Heart left ventricle (tissue), 16 donors: ENCODE measurements around the gene DRC1. TPM values are rescaled to one million over a fixed set of nuclear protein-coding genes. Genes with fewer than 3 reads are reported as not detected.

Source experiments
- ATAC-seq, 4 donors: fragments of 200-7000 bp; cut with Tn5 transposase; one replicate each; pipeline ENCODE4 v1.9.1; 2020 to 2022; ENCODE audit warnings: moderate library complexity in 4 of 4, mild to moderate bottlenecking in 3 of 4, moderate number of reproducible peaks in 1 of 4
- DNase-seq, 5 donors: peaks; one replicate each; pipeline ENCODE4 v3.0.0-alpha.2; 2020
- H3K27ac ChIP-seq, 12 donors: fragments of 200-600 bp; sonication (generic) in 4 of 12; one replicate each; pipeline versions ENCODE4 v1.5.0 to v1.8.0; 2016 to 2022; ENCODE audit warnings: mild to moderate bottlenecking in 2 of 12
- H3K27me3 ChIP-seq, 9 donors: fragments of 200-600 bp; sonication (generic) in 2 of 9; one replicate each; pipeline versions ENCODE4 v1.5.1 to v1.8.0; 2016 to 2022; ENCODE audit warnings: mild to moderate bottlenecking in 3 of 9
- H3K36me3 ChIP-seq, 9 donors: fragments of 200-600 bp; sonication (generic) in 2 of 9; one replicate each; pipeline versions ENCODE4 v1.5.0 to v1.8.0; 2018 to 2022; ENCODE audit warnings: mild to moderate bottlenecking in 2 of 9
- H3K4me1 ChIP-seq, 12 donors: fragments of 200-600 bp; sonication (generic) in 4 of 12; one replicate each; pipeline versions ENCODE4 v1.5.0 to v1.8.0; 2016 to 2022; ENCODE audit warnings: mild to moderate bottlenecking in 3 of 12
- H3K4me3 ChIP-seq, 12 donors: fragments of 200-600 bp; sonication (generic) in 4 of 12; one replicate each; pipeline versions ENCODE4 v1.5.0 to v1.8.0; 2017 to 2022; ENCODE audit warnings: mild to moderate bottlenecking in 9 of 12, moderate library complexity in 4 of 12
- H3K9me3 ChIP-seq, 12 donors: fragments of 200-600 bp; sonication (generic) in 4 of 12; one replicate each; pipeline versions ENCODE4 v1.5.0 to v1.8.0; 2016 to 2022; ENCODE audit warnings: mild to moderate bottlenecking in 1 of 12
- CTCF ChIP-seq, 12 donors: fragments of 200-600 bp; sonication (generic) in 4 of 12; IDR thresholded peaks; one replicate each; pipeline versions ENCODE4 v1.5.0 to v1.8.0; 2018 to 2022; ENCODE audit warnings: antibody characterized with exemption in 12 of 12, mild to moderate bottlenecking in 5 of 12
- POLR2A ChIP-seq, 2 donors: fragments of 450-650 bp; IDR thresholded peaks; one replicate each; pipeline ENCODE4 v1.6.1; 2017; ENCODE audit warnings: antibody characterized with exemption in 2 of 2, mild to moderate bottlenecking in 2 of 2, moderate library complexity in 2 of 2
- WGBS, 4 donors: extraction: QIAGEN DNeasy Blood & Tissue Kit in 2 of 4; methylation state at CpG; one replicate each; pipeline versions ENCODE4 v1.1.5 to v1.1.7; 2013 to 2018; 5-methylcytosine and 5-hydroxymethylcytosine counted together
- intact Hi-C, 10 donors: fragments of 100-400 bp; cut with DNase I; formaldehyde crosslinking; loops; one replicate each; pipeline versions ENCODE4 v1.11.1 to v1.14.2; 2022
- polyA plus RNA-seq, 2 donors: library from polyadenylated mRNA; stranded (reverse); fragments of 200-250 nt; gene quantifications; one replicate each; pipeline ENCODE4 v1.2.3, GENCODE V29; 2013
- total RNA-seq, 9 donors: library from RNA; depleted of rRNA in 2 of 9; stranded (reverse); fragments of >200 nt in 2 of 9; fragmentation: NEBNext Ultra II Directional in 3 of 9; extraction: Animal tissue kit (Norgen Biotek cat#: 25700) in 3 of 9; gene quantifications; one replicate each; pipeline versions ENCODE4 v1.1.0 to v1.2.4, GENCODE V29; 2016 to 2023
- donor health status: ischemic (EF 13 %, LVEDD 7.1; RV severe dilation, severe dysfunction).
- donor health status: healthy with polysubstance abuse.
- donor health status: DM: no; HTN: yes; CAD: no.
- donor health status: DM: no; HTN: no; CAD: no.
- donor health status: ischemic (EF 25% LVEDD 6.9; RV normal size, moderate dysfunction).
- donor health status: ischemic (EF 25% LVEDD 5.7; RV mildly dilated, moderate dysfunction).
- donor health status: healthy.
- donor health status: DM: yes; HTN: yes; CAD: no.
- donor health status: ischemic (EF 35%, LVEDD 5.7; RV mildly dilated, moderate dysfunction).
- donor health status: nonischemic (EF 11% LVEDD 7.7; RV severe dilation, severe dysfunction).
- donor health status: DM: yes; HTN: yes; CAD: no.
- donor health status: PGD.
- donor health status: ischemic (EF 29% LVEDD 5.4; RV normal size, mild dysfunction).
- donor health status: nonischemic (EF 23%, LVEDD 6.1; RV moderate dilation, normal function).

The DRC1 gene
- total and polyA plus RNA-seq, 11 donors, result 0.15 to 0.73 (median 0.44) TPM; not detected in 8

GRCh38 chr2:26376799-26377198 lies 24.9 kb upstream of the DRC1 start:
- ATAC-seq (no peak), DNase-seq (no peak)
- Histone ChIP-seq H3K27me3 (no peaks in the 10 kb centered on the region), H3K4me3 (no peak overlapping the region), H3K4me1 (no peaks in the 10 kb centered on the region), H3K27ac (no peak overlapping the region), H3K9me3 (no peaks in the 10 kb centered on the region), H3K36me3 (peaks cover 0 to 91% (median 48%) of the 10 kb centered on the region in 9 donors)
- TF ChIP-seq POLR2A (IDR thresholded peaks at IDR 0.05) (no peak), CTCF (IDR thresholded peaks at IDR 0.05) (no peak)
- intact Hi-C loops, result no loop called here
- 93 to 100% (median 94%) methylated on average over 1 of the region's 1 CpG for whole genome bisulfite sequencing, 4 donors

- 83 to 92% (median 88%) methylated on average over 2 of the region's 2 CpGs for WGBS, 4 donors
- Histone ChIP-seq H3K36me3 (peaks cover 0 to 72% (median 42%) of the 10 kb centered on the region in 9 donors), H3K9me3 (no peaks in the 10 kb centered on the region), H3K27ac (no peak overlapping the region), H3K4me3 (no peak overlapping the region), H3K4me1 (peaks cover 0 to 4% (median 0%) of the 10 kb centered on the region in 12 donors), H3K27me3 (no peaks in the 10 kb centered on the region)
- no peak for ATAC-seq
- DNase-seq, result no peak
- no peak for TF ChIP-seq POLR2A (IDR thresholded peaks at IDR 0.05)
- TF ChIP-seq CTCF (IDR thresholded peaks at IDR 0.05), result no peak
- intact Hi-C loops, result no loop called here
Observed at GRCh38 chr2:26380281-26380680, 21.4 kb upstream of the DRC1 start.

- Histone ChIP-seq H3K4me1 (peaks cover 0 to 4% (median 0%) of the 10 kb centered on the region in 12 donors), H3K36me3 (peaks cover 0 to 72% (median 45%) of the 10 kb centered on the region in 9 donors), H3K27me3 (no peaks in the 10 kb centered on the region), H3K9me3 (no peaks in the 10 kb centered on the region), H3K4me3 (no peak overlapping the region), H3K27ac (no peak overlapping the region)
- no peak for DNase-seq
- intact Hi-C loops, result no loop called here
- TF ChIP-seq POLR2A (IDR thresholded peaks at IDR 0.05), result no peak
- TF ChIP-seq CTCF (IDR thresholded peaks at IDR 0.05), result no peak
- peak in 2 of 4 donors; percentile 30 to 52 for ATAC-seq
- 89 to 96% (median 92%) methylated on average over 3 of the region's 3 CpGs for WGBS, 4 donors
Observed at GRCh38 chr2:26382564-26382963, 19.2 kb upstream of the DRC1 start.

- Histone ChIP-seq H3K36me3 (peaks cover 0 to 73% (median 49%) of the 10 kb centered on the region in 9 donors), H3K27me3 (no peaks in the 10 kb centered on the region), H3K9me3 (no peaks in the 10 kb centered on the region), H3K27ac (no peak overlapping the region), H3K4me3 (no peak overlapping the region), H3K4me1 (peaks cover 0 to 4% (median 0%) of the 10 kb centered on the region in 12 donors)
- no peak for DNase-seq
- intact Hi-C loops, result no loop called here
- ATAC-seq, result no peak
- 95 to 97% (median 96%) methylated on average over 9 of the region's 9 CpGs for WGBS, 4 donors
- TF ChIP-seq POLR2A (IDR thresholded peaks at IDR 0.05), result no peak
- TF ChIP-seq CTCF (IDR thresholded peaks at IDR 0.05), result no peak
Observed at GRCh38 chr2:26384183-26384582, 17.5 kb upstream of the DRC1 start.
